IMR-90 (cell line): ENCODE measurements around the gene U2AF1.
"Not testable (repeated sequence)": the region's sequence is repeated elsewhere in the genome, so short reads cannot be mapped to it uniquely, and the experiment has no call there.

Experiments
- BHLHE40 ChIP-seq: fragments of 150-350 bp; IDR thresholded peaks from 2 replicates; pipeline ENCODE4 v1.6.1; 2016; ENCODE audit warnings: mild to moderate bottlenecking, low read depth, low read length
- CEBPB ChIP-seq: IDR thresholded peaks from 2 replicates; pipeline ENCODE4 v1.6.1; 2012; ENCODE audit warnings: low read depth, low read length, improper control_type of control experiment
- CTCF ChIP-seq: conservative IDR thresholded peaks from 2 replicates; pipeline ENCODE4 v1.5.1; 2012; ENCODE audit warnings: mild to moderate bottlenecking, low read depth, low read length, improper control_type of control experiment
- FOS ChIP-seq: fragments of 150-350 bp; IDR thresholded peaks from 2 replicates; pipeline ENCODE4 v1.6.1; 2016; ENCODE audit warnings: low read depth, low read length
- MAFK ChIP-seq: IDR thresholded peaks from 2 replicates; pipeline ENCODE4 v1.6.1; 2012; ENCODE audit warnings: low read depth, low read length, improper control_type of control experiment
- MXI1 ChIP-seq: IDR thresholded peaks from 2 replicates; pipeline ENCODE4 v1.6.1; 2012; ENCODE audit warnings: low read depth, mild to moderate bottlenecking, low read length, moderate library complexity, borderline replicate concordance
- NFE2L2 ChIP-seq: fragments of 150-350 bp; IDR thresholded peaks from 2 replicates; pipeline ENCODE4 v1.6.1; 2016; ENCODE audit warnings: low read depth, mild to moderate bottlenecking, low read length
- POLR2A ChIP-seq: IDR thresholded peaks from 2 replicates; pipeline ENCODE4 v1.6.1; 2012; ENCODE audit warnings: mild to moderate bottlenecking, low read depth, low read length
- RAD21 ChIP-seq: IDR thresholded peaks from 2 replicates; pipeline ENCODE4 v1.6.1; 2012; ENCODE audit warnings: low read length, improper control_type of control experiment
- RCOR1 ChIP-seq: IDR thresholded peaks from 2 replicates; pipeline ENCODE4 v1.6.1; 2012; ENCODE audit warnings: mild to moderate bottlenecking, low read length, improper control_type of control experiment; ENCODE audit not compliant: insufficient replicate concordance
- RFX5 ChIP-seq: IDR thresholded peaks from 2 replicates; pipeline ENCODE4 v1.8.0; 2012; ENCODE audit warnings: low read depth, mild to moderate bottlenecking, low read length, moderate library complexity
- SMC3 ChIP-seq: fragments of 150-350 bp; IDR thresholded peaks from 2 replicates; pipeline ENCODE4 v1.6.1; 2016; ENCODE audit warnings: low read depth, mild to moderate bottlenecking, antibody characterized with exemption, low read length, moderate library complexity

DNA sequence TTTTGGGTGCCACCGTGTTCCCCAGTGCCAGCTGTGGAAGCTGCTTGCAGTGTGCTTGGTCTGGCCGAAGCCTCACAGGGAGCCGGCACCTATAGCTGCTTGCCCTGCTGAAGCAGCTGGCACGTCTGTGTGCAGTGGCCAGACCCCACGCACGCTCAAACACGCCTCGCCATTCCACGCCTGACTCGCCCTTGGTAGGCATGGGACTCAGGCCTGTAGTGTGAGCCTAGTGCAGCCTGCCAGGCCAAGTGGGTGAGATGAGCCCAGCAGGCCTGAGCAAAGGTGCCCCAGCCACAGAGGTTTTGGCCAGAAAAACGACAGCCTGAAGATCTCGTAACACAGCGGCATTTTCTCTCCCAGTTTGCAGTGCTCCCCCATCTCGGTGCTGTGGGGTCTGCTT lies 64.1 kb downstream of the U2AF1 start:
- TF ChIP-seq BHLHE40, CTCF, POLR2A, RFX5, FOS, RAD21, SMC3, MXI1, NFE2L2, CEBPB, MAFK, RCOR1: not testable (repeated sequence)
